KBM-7 (cell line): ENCODE results near the gene HRAS.

Experiments
- DNase-seq: peaks from one replicate; pipeline ENCODE4 v3.0.0-alpha.2; 2015
- in situ Hi-C: fragments of 300-500 bp; cut with MboI; formaldehyde crosslinking; loops from 2 replicates; pipeline ENCODE4 v1.14.3; 2020; ENCODE audit warnings: low sequenced_read_pairs, low pct_unique_long_range_greater_than_20kb, mixed read lengths

HRAS gene

DNA sequence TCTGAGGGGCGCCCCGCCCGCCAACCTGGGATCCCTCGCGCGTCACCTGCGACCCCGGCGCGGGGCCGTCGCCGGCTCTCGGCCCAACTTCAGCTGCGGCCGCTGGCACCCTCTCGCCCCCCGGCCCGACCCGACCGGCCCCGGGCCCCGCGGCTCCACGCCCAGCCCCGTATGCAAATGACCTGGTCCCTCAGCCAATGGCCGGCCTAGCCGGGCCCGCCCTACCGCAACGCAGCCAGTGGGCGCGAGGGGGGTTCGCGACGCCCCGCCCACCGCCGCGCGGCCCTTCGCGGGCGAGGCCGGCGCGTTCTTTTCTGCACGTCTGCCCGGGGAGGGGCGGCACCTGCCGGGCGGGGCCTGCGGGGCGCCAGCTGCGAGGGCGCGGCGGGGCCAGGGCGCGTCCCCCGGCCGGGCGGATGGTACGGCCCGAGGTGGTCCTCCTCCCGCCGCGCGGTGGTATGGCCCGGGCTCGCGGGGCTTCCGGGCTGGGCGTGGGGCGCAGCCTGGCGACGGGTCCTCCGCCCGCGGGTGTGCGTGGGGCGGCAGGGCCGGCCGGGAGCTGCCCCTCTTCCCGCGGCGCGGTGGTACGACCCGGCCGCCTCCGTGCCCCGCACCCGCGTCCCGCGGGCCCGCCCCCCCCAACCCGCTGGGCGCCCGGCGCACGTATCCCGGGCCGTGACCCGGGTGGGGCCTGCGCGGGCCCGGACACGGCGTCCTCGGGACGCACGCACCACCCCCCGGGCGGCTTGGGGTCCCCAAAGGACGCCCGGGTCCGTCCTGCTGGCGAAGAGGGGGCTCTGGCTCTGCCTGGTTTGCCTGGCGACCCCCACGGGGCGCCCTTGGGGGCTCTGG, 33.2 kb upstream of the HRAS start:
- in situ Hi-C loops: no loop called here
- DNase-seq: peak; percentile 94

DNA sequence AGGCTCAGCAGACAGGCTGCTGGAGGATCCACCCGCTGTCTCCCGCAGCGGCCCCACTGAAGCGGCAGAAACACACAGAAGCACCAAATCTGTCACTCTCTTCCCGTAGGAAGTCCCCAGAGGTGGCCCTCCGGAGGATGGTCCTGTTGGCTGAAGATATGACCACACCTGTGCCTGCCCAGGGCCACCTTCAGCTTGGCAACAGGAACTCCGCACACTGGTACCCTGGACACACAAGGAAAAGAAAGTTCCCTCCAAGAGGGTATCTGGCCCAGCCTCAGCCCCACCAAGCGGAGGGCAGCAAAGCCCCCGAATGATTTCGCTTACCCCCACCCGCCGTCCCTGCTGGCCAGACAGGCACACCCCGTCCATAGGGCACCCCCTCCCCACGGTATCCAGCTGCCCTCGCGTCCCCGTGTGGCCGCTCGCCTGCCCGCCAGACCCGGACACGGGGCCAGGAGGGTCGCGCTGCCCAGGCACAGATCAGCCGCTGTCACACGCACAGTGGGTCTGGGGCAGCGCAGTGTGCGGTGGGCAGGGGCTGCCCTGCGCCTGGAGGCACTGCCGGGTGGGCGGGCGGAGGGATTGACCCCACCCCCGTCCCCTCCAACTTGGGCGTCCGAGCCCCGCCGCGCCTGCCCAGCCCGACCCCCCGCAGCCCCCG, 32.4 kb upstream of the HRAS start:
- in situ Hi-C loops: no loop called here
- no peak for DNase-seq

DNA sequence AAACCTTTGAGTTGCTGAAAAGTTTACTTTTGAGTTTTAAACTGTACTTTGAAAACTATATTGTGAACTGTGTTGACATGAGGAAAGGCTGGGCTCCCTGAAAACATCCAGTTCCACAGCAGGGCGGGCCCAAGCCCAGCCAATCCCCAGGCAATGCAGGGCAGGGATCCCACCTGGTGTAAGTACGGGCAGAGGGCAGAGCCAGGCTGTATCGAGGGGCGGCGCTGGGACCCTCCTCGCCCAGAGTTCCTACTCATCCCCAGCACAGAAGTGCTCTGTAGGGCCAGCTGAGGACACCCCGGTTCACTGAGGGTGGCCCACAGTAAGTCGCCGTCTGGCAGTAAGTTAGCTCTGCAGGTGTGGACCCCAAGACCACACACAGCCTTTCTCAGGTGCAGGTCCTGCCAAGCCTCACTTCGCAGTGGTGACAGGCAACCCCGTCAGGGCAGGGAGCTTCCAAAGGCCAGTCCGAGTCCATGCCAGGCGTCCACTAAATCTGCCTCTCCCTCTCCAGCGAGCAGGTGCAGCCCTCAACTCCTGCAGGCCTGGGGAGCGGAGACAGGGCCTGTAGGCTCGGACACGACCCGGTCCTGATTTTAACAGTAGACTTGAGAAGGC, 31.7 kb upstream of the HRAS start:
- DNase-seq: no peak
- in situ Hi-C loops: no loop called here

DNA sequence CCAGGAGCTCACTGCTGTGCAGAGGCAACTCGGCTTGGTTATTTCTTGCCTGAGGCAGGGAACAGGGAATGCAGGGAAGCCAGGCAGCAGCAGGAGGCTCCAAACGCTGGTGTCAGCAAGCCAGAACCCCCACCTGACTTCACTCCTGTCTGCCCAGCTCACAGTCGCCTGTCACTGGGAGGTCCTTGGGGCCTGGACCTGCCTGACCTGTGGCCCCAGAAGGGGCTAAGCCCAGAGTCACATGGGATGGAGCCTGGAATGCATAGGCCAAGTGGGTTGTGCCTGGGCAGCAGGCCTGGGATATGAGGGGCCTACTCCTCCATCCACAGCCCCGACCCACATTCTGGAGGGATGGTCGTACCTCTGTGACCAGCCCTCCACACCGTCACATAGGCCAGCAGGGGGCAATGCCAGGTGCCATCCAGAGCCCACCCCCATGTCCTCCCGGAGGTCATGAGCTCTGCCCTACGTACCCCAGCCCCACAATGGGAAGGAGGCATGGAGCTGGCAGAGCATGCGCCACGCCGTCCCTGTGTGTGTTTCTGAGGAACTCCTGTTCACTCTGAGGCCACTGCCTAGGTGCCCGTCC, 30.6 kb upstream of the HRAS start:
- in situ Hi-C loops: no loop called here
- DNase-seq: no peak

DNA sequence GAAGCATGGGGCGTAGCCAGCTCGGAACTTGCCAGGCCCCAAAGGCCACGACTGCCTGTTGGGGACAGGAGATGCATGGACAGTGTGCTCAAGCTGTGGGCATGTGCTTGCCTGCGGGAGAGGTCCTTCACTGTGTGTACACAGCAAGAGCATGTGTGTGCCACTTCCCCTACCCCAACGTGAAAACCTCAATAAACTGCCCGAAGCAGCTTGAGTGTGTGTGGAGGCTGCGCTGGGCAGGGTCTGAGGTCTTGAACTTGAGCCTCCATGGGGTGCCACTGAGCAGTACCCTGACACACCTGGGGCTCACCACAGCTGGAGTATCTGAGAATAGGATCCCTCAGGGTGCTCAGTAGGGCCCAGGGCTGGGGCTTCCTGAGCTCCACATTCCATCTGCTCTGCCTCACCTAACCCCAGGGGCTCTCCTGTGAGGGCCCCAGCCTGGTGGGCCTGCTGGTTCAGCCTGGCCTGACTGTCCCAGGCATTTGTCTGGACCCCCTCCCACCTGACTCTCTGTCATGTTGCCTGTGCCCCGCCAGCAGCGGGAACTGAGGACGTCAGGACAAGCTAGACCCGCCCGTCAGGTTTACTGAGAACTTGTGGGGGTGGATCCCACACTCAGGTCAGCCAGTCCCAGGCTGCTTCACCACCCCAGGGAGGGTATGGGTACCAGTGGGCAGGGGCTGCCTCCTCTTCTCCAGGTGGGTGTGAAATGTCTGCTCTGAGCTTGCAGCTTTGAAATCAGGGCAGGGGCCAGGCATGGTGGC, 28.6 kb upstream of the HRAS start:
- no peak for DNase-seq
- in situ Hi-C loops: no loop called here

DNA sequence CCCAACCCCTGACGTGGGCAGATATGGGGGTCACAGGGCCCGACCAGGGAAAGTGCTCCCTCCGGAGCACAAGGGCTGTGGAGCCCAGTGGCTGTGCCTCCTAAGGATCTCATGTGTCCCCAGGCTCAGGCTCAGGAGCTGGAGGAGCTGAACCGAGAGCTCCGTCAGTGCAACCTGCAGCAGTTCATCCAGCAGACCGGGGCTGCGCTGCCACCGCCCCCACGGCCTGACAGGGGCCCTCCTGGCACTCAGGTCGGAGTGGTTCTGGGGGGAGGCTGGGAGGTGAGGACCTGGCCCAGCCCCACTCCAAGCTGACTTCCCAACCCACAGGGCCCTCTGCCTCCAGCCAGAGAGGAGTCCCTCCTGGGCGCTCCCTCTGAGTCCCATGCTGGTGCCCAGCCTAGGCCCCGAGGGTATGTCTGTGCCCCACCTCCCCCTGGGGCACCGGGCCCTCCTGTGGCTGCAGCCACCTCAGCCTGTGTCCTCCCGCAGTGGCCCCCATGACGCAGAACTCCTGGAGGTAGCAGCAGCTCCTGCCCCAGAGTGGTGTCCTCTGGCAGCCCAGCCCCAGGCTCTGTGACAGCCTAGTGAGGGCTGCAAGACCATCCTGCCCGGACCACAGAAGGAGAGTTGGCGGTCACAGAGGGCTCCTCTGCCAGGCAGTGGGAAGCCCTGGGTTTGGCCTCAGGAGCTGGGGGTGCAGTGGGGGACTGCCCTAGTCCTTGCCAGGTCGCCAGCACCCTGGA, 27.9 kb upstream of the HRAS start:
- no peak for DNase-seq
- in situ Hi-C loops: no loop called here

GRCh38 chr11:562046-562645, 26.8 kb upstream of the HRAS start:
- DNase-seq: no peak
- in situ Hi-C loops: no loop called here

GRCh38 chr11:561148-562003, 26.0 kb upstream of the HRAS start:
- in situ Hi-C loops: no loop called here
- DNase-seq: peak; percentile 60

- in situ Hi-C loops: no loop called here
- DNase-seq: peak; percentile 79
These were observed 25.1 kb upstream of the HRAS start, which contains the start of the genes LMNTD2 and RASSF7 for GRCh38 chr11:560305-561147. Gene LMNTD2, minus strand, starts transcription at chr11:560738. Its CDS starts 22 bp downstream, at chr11:560716. Gene RASSF7, plus strand, starts transcription at chr11:560970. Its CDS starts 799 bp downstream, at chr11:561769.

DNA sequence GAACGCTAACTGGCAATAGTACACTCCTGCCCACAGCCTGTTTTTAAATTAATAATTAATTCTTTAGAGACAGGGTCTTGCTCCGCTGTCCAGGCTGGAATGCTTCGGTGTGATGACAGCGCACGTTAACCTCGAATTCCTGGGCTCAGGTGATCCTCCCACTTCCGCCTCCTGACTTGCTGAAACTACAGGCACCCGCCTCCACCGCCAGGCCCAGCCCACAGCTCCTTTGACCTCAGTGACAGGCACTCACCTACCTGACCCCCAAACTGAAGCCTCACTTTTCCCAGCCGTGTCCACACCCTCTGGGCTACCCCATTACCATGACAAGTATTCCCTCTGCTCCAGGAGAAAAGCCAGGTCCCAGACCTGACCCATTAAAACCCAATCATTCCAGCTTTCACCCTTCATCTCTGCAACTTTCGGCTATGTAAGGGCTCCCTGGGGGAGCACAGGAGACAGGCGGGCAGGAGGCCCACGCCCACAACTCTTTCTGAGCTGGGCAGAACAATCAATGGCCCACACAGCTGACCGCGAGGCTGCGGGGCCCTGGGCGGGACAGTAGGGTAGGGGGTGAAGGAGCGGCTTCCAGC, 24.4 kb upstream of the HRAS start:
- DNase-seq: no peak
- in situ Hi-C loops: no loop called here

DNA sequence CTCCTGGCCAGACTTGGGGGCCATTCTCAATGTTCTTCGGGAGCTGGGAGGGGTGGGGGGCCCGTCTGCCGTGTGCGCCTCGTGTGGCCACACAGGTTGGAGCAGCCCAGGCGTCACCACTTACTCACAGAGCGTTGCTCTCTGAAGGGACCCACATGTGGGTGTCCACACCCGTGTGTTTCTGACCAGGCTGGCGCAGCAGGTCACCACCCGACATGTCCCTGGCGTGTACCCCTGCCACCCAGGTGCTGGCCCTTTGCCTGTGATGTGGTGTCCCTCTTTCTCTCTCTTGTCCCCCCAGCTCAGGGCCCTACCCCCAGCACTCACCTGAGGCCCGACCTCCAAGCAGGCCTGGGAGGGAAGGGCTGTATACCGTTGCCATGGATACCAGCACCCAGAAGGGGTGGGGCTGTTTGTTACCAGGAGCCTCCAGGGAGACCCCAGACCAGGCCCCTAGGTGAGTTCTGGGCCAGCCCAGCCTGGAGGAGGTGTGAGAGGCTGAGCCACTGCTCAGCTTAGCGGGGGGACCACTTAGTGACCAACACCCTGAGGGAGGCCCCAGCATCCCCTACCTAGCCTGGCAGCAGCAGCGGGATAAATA, 23.7 kb upstream of the HRAS start:
- in situ Hi-C loops: no loop called here
- DNase-seq: no peak

DNA sequence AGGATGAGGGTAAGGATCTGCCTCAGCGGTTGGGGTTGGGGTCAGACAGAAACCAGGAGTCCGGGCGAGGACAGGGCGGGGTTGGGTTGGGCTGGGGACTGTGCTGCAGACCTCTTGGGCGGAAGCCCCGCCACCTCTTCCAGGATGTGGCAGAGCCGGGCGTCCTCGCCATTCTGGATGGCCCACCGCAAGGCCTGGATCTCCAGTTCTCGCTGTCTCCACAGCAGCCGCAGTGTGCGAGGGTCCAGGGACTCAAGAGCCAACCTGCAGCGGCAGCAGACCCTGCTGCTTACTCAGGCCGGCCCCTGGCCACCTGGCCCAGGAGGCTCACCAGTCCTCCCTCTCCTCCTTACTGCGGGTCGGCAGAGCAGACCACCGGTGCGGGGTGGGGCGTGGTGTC, 23.1 kb upstream of the HRAS start:
- in situ Hi-C loops: no loop called here
- no peak for DNase-seq

DNA sequence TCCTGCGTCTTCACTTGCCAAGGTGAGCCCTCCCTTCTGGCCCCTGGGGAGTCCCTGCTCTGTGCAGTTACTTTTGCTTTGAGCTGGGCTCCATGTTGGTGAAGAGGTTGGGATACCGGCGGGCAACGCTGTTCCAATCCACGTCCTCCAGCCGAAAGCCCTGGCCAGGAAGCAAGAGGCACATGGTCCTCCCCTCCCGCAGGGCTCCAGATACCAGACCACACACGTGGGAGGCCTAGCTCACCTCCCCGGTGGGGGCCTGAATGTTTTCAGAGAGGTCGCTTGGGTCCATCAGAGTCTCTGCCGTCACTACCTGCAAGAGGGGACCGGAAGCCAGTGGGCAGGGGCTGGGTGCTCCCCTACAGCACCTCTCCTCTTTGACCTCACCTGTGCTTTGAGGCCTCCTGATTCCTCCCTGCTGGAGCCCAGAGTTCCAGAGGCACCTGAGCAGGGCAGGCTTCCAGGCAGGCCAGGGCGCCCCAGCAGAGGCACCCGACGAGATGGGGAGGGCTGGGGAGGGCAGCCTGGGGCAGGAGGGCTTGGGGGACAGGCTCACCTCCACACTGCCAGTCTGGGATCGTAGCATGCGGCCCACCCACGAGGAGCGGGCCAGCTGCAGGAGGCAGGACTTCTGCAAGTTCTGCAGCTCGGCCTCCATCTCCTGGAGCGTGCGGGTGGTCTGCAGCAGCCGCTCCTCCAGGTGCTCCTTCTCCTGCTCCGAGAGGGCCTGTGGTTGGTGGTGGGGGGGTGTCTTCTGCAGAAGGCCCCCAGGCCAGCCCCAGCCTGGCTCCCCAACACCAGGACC, 22.2 kb upstream of the HRAS start:
- DNase-seq: no peak
- in situ Hi-C loops: no loop called here

- no peak for DNase-seq
- in situ Hi-C loops: no loop called here
These were observed 21.4 kb upstream of the HRAS start for GRCh38 chr11:556662-557256.
